GM04503 (cell line): ENCODE data around the gene MAPK8IP2.
"Not testable (repeated sequence)": the region's sequence is repeated elsewhere in the genome, so short reads cannot be mapped to it uniquely, and the experiment has no call there.

Source experiments
- DNase-seq: peaks from one replicate; pipeline ENCODE4 v3.0.0-alpha.2; 2012; ENCODE audit warnings: low read depth

Gene MAPK8IP2

GRCh38 chr22:50635591-50635990, 35.0 kb downstream of the MAPK8IP2 start:
- DNase-seq = no peak

- not testable (repeated sequence) for DNase-seq
These were observed 39.7 kb downstream of the MAPK8IP2 start for GRCh38 chr22:50640296-50640695.

GRCh38 chr22:50640857-50641647, 40.5 kb downstream of the MAPK8IP2 start:
- DNase-seq = no peak

- DNase-seq = no peak
These were observed 41.4 kb downstream of the MAPK8IP2 start for GRCh38 chr22:50641696-50642607.

- not testable (repeated sequence) for DNase-seq
These were observed 42.6 kb downstream of the MAPK8IP2 start for GRCh38 chr22:50643021-50643820.

GRCh38 chr22:50643821-50644101, 43.2 kb downstream of the MAPK8IP2 start:
- DNase-seq = not testable (repeated sequence)

GRCh38 chr22:50653256-50653655, 52.7 kb downstream of the MAPK8IP2 start:
- no peak for DNase-seq

GRCh38 chr22:50654664-50655063, 54.1 kb downstream of the MAPK8IP2 start:
- DNase-seq = not testable (repeated sequence)

- DNase-seq = peak; percentile 7
These were observed 55.8 kb downstream of the MAPK8IP2 start for GRCh38 chr22:50656122-50657070.

- DNase-seq = no peak
These were observed 57.3 kb downstream of the MAPK8IP2 start for GRCh38 chr22:50657925-50658324.

GRCh38 chr22:50659711-50660110, 59.1 kb downstream of the MAPK8IP2 start:
- not testable (repeated sequence) for DNase-seq

- DNase-seq = no peak
These were observed 59.7 kb downstream of the MAPK8IP2 start for GRCh38 chr22:50660306-50660705.
